Activated CD4-positive, alpha-beta T cell treated with anti-CD3 and anti-CD28 coated beads, Interleukin-10, Interleukin-2, amounts not matched to agents 100 ng/mL and 50 ng/mL, durations not matched to agents 16 hours and 8 hours (primary cell): Measurements from ENCODE around the gene DNAAF3.
A peak's percentile ranks its signal among the peaks of the same experiment; 100 is the strongest.
"Not testable (repeated sequence)": the region's sequence is repeated elsewhere in the genome, so short reads cannot be mapped to it uniquely, and the experiment has no call there.

Experiments
- DNase-seq: peaks from one replicate; pipeline ENCODE4 v3.0.0-alpha.2; 2020

DNAAF3 gene

GRCh38 chr19:55175117-55175867 is 8.9 kb upstream of the DNAAF3 start:
- DNase-seq: no peak

- no peak for DNase-seq
These were observed 8.2 kb upstream of the DNAAF3 start for GRCh38 chr19:55174425-55175116.

- peak; percentile 50 for DNase-seq
These were observed 7.4 kb upstream of the DNAAF3 start for GRCh38 chr19:55173714-55174409.

GRCh38 chr19:55173186-55173713 is 6.8 kb upstream of the DNAAF3 start:
- no peak for DNase-seq

GRCh38 chr19:55172741-55173140 is 6.3 kb upstream of the DNAAF3 start:
- DNase-seq: no peak

- not testable (repeated sequence) for DNase-seq
These were observed 5.9 kb upstream of the DNAAF3 start for GRCh38 chr19:55172318-55172717.

GRCh38 chr19:55171440-55171839 is 5.0 kb upstream of the DNAAF3 start:
- no peak for DNase-seq

- DNase-seq: no peak
These were observed 2.7 kb upstream of the DNAAF3 start for GRCh38 chr19:55169136-55169535.

GRCh38 chr19:55165952-55166529 is 372 bp downstream of the DNAAF3 start:
- DNase-seq: peak; percentile 58

- DNase-seq: no peak
These were observed 4.7 kb downstream of the DNAAF3 start for GRCh38 chr19:55161571-55162322.

GRCh38 chr19:55160986-55161365 is 5.4 kb downstream of the DNAAF3 start:
- no peak for DNase-seq

- peak; percentile 94 for DNase-seq
These were observed 6.1 kb downstream of the DNAAF3 start for GRCh38 chr19:55160128-55160985.

- DNase-seq: no peak
These were observed 7.3 kb downstream of the DNAAF3 start for GRCh38 chr19:55158848-55159749.

- DNase-seq: no peak
These were observed 8.0 kb downstream of the DNAAF3 start for GRCh38 chr19:55158423-55158822.

- no peak for DNase-seq
These were observed 9.1 kb downstream of the DNAAF3 start, which contains the start of gene TNNI3 for GRCh38 chr19:55157064-55157908. TNNI3 (minus strand) TSS chr19:55157732; CDS start chr19:55157589, 143 bp downstream.

- peak; percentile 50 for DNase-seq
These were observed 10.0 kb downstream of the DNAAF3 start for GRCh38 chr19:55156202-55157063.

- DNase-seq: not testable (repeated sequence)
These were observed 10.6 kb downstream of the DNAAF3 start for GRCh38 chr19:55155784-55156183.

- no peak for DNase-seq
These were observed 12.7 kb downstream of the DNAAF3 start for GRCh38 chr19:55153652-55154264.
